HEK293 (cell line): Measurements from ENCODE around the gene ADAMTS9.
A peak's percentile ranks its signal among the peaks of the same experiment; 100 is the strongest.

Experiments used
- CTCF ChIA-PET: fragments of 350-600 bp; formaldehyde crosslinking; extraction: SDS; loops from one replicate; lab custom pipeline; 2021; ENCODE audit warnings: antibody characterized with exemption; lab: Yijun Ruan, JAX
- POLR2A ChIA-PET: fragments of 300-600 bp; formaldehyde crosslinking; extraction: SDS; loops from one replicate; lab custom pipeline; 2020; ENCODE audit warnings: antibody characterized with exemption, inconsistent platforms; lab: Yijun Ruan, JAX
- H3K27ac ChIP-seq: fragments of 200-500 bp; sonication (Bioruptor generic); 2 replicates; pipeline ENCODE4 v1.5.1; 2014; ENCODE audit warnings: low read depth, low read length, control low read depth, inconsistent platforms; ENCODE audit errors: extremely low read depth
- H3K36me3 ChIP-seq, 2 experiments: fragments of 200-500 bp in 1 of 2; sonication (Bioruptor generic) in 1 of 2; 1 replicate in 1 of 2; 2 replicates in 1 of 2; pipeline ENCODE4 v1.5.1; 2014 to 2017; ENCODE audit warnings: inconsistent platforms in 2 of 2, low read length in 2 of 2; ENCODE audit not compliant: control insufficient read depth in 2 of 2, insufficient read depth in 1 of 2
- H3K4me1 ChIP-seq: fragments of 200-500 bp; sonication (Bioruptor generic); 2 replicates; pipeline ENCODE4 v1.5.1; 2014; ENCODE audit warnings: mild to moderate bottlenecking, low read length, inconsistent platforms; ENCODE audit not compliant: control insufficient read depth, insufficient read depth
- H3K4me3 ChIP-seq: 2 replicates; pipeline ENCODE4 v1.5.1; 2011; ENCODE audit warnings: low read depth, mild to moderate bottlenecking, control low read depth, low read length, moderate library complexity
- H3K9me3 ChIP-seq: fragments of 200-500 bp; sonication (Bioruptor generic); 2 replicates; pipeline ENCODE4 v1.5.1; 2014; ENCODE audit warnings: low read depth, low read length, inconsistent platforms; ENCODE audit not compliant: control insufficient read depth, insufficient read depth
- EGR2 ChIP-seq: fragments of 450-650 bp; formaldehyde crosslinking; IDR thresholded peaks from 2 replicates; pipeline ENCODE4 v1.5.1; 2016; ENCODE audit warnings: low read depth, missing biosample characterization, missing genetic modification characterization
- GLIS1 ChIP-seq: fragments of 450-650 bp; formaldehyde crosslinking; IDR thresholded peaks from 2 replicates; pipeline ENCODE4 v1.5.1; 2016; ENCODE audit warnings: missing biosample characterization, missing genetic modification characterization
- KLF16 ChIP-seq: fragments of 450-650 bp; formaldehyde crosslinking; IDR thresholded peaks from 2 replicates; pipeline ENCODE4 v1.5.1; 2017; ENCODE audit warnings: missing biosample characterization, missing genetic modification characterization
- OVOL3 ChIP-seq: fragments of 450-650 bp; formaldehyde crosslinking; IDR thresholded peaks from 2 replicates; pipeline ENCODE4 v1.5.1; 2016; ENCODE audit warnings: missing biosample characterization, missing genetic modification characterization
- PRDM1 ChIP-seq: fragments of 450-650 bp; formaldehyde crosslinking; IDR thresholded peaks from 2 replicates; pipeline ENCODE4; 2016; ENCODE audit warnings: missing biosample characterization, missing genetic modification characterization
- PRDM10 ChIP-seq: fragments of 450-650 bp; formaldehyde crosslinking; IDR thresholded peaks from 2 replicates; pipeline ENCODE4 v1.5.1; 2016; ENCODE audit warnings: missing biosample characterization, missing genetic modification characterization
- PRDM4 ChIP-seq: fragments of 450-650 bp; formaldehyde crosslinking; IDR thresholded peaks from 2 replicates; pipeline ENCODE4 v1.5.1; 2017; ENCODE audit warnings: missing biosample characterization, missing genetic modification characterization
- SCRT2 ChIP-seq: fragments of 450-650 bp; formaldehyde crosslinking; IDR thresholded peaks from 2 replicates; pipeline ENCODE4 v1.5.1; 2016; ENCODE audit warnings: missing biosample characterization, missing genetic modification characterization
- ZBTB21 ChIP-seq: fragments of 450-650 bp; formaldehyde crosslinking; IDR thresholded peaks from 2 replicates; pipeline ENCODE4 v1.5.1; 2017; ENCODE audit warnings: missing biosample characterization, missing genetic modification characterization
- ZBTB49 ChIP-seq: fragments of 450-650 bp; formaldehyde crosslinking; IDR thresholded peaks from 2 replicates; pipeline ENCODE4 v1.5.1; 2016; ENCODE audit warnings: missing biosample characterization, missing genetic modification characterization, low read depth
- ZBTB8A ChIP-seq: fragments of 450-650 bp; formaldehyde crosslinking; IDR thresholded peaks from 2 replicates; pipeline ENCODE4 v1.5.1; 2016; ENCODE audit warnings: missing biosample characterization, missing genetic modification characterization
- ZNF146 ChIP-seq: fragments of 450-650 bp; formaldehyde crosslinking; IDR thresholded peaks from 2 replicates; pipeline ENCODE4 v1.5.1; 2016; ENCODE audit warnings: missing biosample characterization, missing genetic modification characterization
- ZNF155 ChIP-seq: fragments of 450-650 bp; formaldehyde crosslinking; IDR thresholded peaks from 2 replicates; pipeline ENCODE4 v1.5.1; 2016; ENCODE audit warnings: missing biosample characterization, missing genetic modification characterization
- ZNF169 ChIP-seq: fragments of 450-650 bp; formaldehyde crosslinking; IDR thresholded peaks from 2 replicates; pipeline ENCODE4 v1.5.1; 2016; ENCODE audit warnings: missing biosample characterization, missing genetic modification characterization
- ZNF214 ChIP-seq: fragments of 450-650 bp; formaldehyde crosslinking; IDR thresholded peaks from 2 replicates; pipeline ENCODE4 v1.5.1; 2017; ENCODE audit warnings: missing biosample characterization, mild to moderate bottlenecking, missing genetic modification characterization, borderline replicate concordance
- ZNF302 ChIP-seq: fragments of 450-650 bp; formaldehyde crosslinking; IDR thresholded peaks from 2 replicates; pipeline ENCODE4 v1.5.1; 2016; ENCODE audit warnings: missing biosample characterization, missing genetic modification characterization, low read depth
- ZNF350 ChIP-seq: fragments of 450-650 bp; formaldehyde crosslinking; IDR thresholded peaks from 2 replicates; pipeline ENCODE4 v1.5.0; 2017; ENCODE audit warnings: missing biosample characterization, mild to moderate bottlenecking, missing genetic modification characterization
- ZNF362 ChIP-seq: fragments of 450-650 bp; formaldehyde crosslinking; IDR thresholded peaks from 2 replicates; pipeline ENCODE4 v1.5.1; 2016; ENCODE audit warnings: missing biosample characterization, missing genetic modification characterization
- ZNF394 ChIP-seq: fragments of 450-650 bp; formaldehyde crosslinking; IDR thresholded peaks from 2 replicates; pipeline ENCODE4 v1.5.1; 2016; ENCODE audit warnings: missing biosample characterization, missing genetic modification characterization, mild to moderate bottlenecking, moderate library complexity, borderline replicate concordance
- ZNF398 ChIP-seq: fragments of 450-650 bp; formaldehyde crosslinking; IDR thresholded peaks from 2 replicates; pipeline ENCODE4 v1.5.1; 2017; ENCODE audit warnings: missing biosample characterization, missing genetic modification characterization
- ZNF513 ChIP-seq: fragments of 450-650 bp; IDR thresholded peaks from 2 replicates; pipeline ENCODE4 v1.5.1; 2018; ENCODE audit warnings: missing biosample characterization, missing genetic modification characterization
- ZNF629 ChIP-seq: fragments of 450-650 bp; formaldehyde crosslinking; IDR thresholded peaks from 2 replicates; pipeline ENCODE4 v1.5.1; 2017; ENCODE audit warnings: missing biosample characterization, missing genetic modification characterization
- ZNF830 ChIP-seq: fragments of 450-650 bp; IDR thresholded peaks from 2 replicates; pipeline ENCODE4 v1.5.0; 2018; ENCODE audit warnings: missing biosample characterization, missing genetic modification characterization, low read depth, mild to moderate bottlenecking, moderate library complexity

ADAMTS9 gene

GRCh38 chr3:64686446-64686908 lies 1.3 kb downstream of the ADAMTS9 start:
- CTCF ChIA-PET: interaction anchor here (0.6 kb wide), 1 partner anchor 38 kb away, joined by 3 read pairs; no protein-coding TSS in a partner anchor
- Histone ChIP-seq H3K4me3 (peak overlapping the region; percentile 55), H3K27ac (peak overlapping the region; percentile 59; the same call in 1 of the 2 replicates), H3K36me3 (no peaks in the 10 kb centered on the region), H3K9me3 (no peaks in the 10 kb centered on the region), H3K4me1 (no peaks in the 10 kb centered on the region)
- POLR2A ChIA-PET: no interaction called here
- TF ChIP-seq ZNF513 (tag by site-specific recombination) (peak; percentile 91), ZBTB21 (tag by site-specific recombination) (no peak), EGR2 (peak; percentile 45), PRDM10 (tag by site-specific recombination) (no peak), PRDM1 (tag by site-specific recombination) (peak; percentile 84), KLF16 (tag by site-specific recombination) (no peak), ZNF629 (no peak), ZNF146 (no peak), SCRT2 (tag by site-specific recombination) (no peak), ZNF362 (tag by site-specific recombination) (no peak), GLIS1 (tag by site-specific recombination) (no peak), ZNF302 (no peak), ZNF169 (tag by site-specific recombination) (no peak), ZBTB49 (tag by site-specific recombination) (no peak), ZNF830 (tag by site-specific recombination) (no peak), ZNF350 (tag by site-specific recombination) (no peak), OVOL3 (no peak), ZNF155 (tag by site-specific recombination) (no peak), ZNF398 (tag by site-specific recombination) (0 out of 2 replicates have a peak, but pooled peaks have one; percentile 17), ZNF214 (tag by site-specific recombination) (no peak), ZBTB8A (tag by site-specific recombination) (no peak), ZNF394 (tag by site-specific recombination) (no peak), PRDM4 (peak; percentile 81)
